SK-N-MC (cell line): ENCODE results near the gene AVP.
"Not testable (repeated sequence)": the region's sequence is repeated elsewhere in the genome, so short reads cannot be mapped to it uniquely, and the experiment has no call there.

Source experiments
- DNase-seq: peaks from one replicate; pipeline ENCODE4 v3.0.0-alpha.2; 2011; ENCODE audit warnings: low read depth, low spot score
- H3K27ac ChIP-seq: fragments of 200-600 bp; sonication (generic); 2 replicates; pipeline ENCODE4 v1.5.1; 2016; ENCODE audit warnings: mixed run types
- H3K36me3 ChIP-seq: fragments of 200-600 bp; sonication (generic); 2 replicates; pipeline ENCODE4 v1.6.1; 2017; ENCODE audit warnings: antibody characterized with exemption, low read length, mixed read lengths; ENCODE audit not compliant: insufficient read depth
- H3K4me3 ChIP-seq: fragments of 200-600 bp; sonication (generic); 2 replicates; pipeline ENCODE4 v1.5.1; 2016
- H3K9ac ChIP-seq: fragments of 200-600 bp; sonication (generic); 2 replicates; pipeline ENCODE4 v1.8.0; 2017; ENCODE audit warnings: mixed run types, mixed read lengths; ENCODE audit not compliant: insufficient read length
- H3K9me3 ChIP-seq: fragments of 200-600 bp; sonication (generic); 2 replicates; pipeline ENCODE4 v1.6.1; 2017; ENCODE audit warnings: low read depth, mild to moderate bottlenecking, antibody characterized with exemption, low read length, moderate library complexity, mixed read lengths
- EZH2 ChIP-seq: fragments of 200-600 bp; sonication (generic); IDR thresholded peaks from one replicate; pipeline ENCODE4 v1.6.1; 2017; ENCODE audit warnings: antibody characterized with exemption
- FOXP2 ChIP-seq: optimal IDR thresholded peaks from 2 replicates; pipeline ENCODE3; 2011; ENCODE audit warnings: mild to moderate bottlenecking, moderate library complexity; ENCODE audit not compliant: insufficient read depth; ENCODE audit errors: extremely low read length, control extremely low read depth
- POLR2AphosphoS5 ChIP-seq: IDR thresholded peaks from 2 replicates; pipeline ENCODE4 v1.6.1; 2012; ENCODE audit warnings: mild to moderate bottlenecking, low read depth, low read length, borderline replicate concordance

AVP gene

DNA sequence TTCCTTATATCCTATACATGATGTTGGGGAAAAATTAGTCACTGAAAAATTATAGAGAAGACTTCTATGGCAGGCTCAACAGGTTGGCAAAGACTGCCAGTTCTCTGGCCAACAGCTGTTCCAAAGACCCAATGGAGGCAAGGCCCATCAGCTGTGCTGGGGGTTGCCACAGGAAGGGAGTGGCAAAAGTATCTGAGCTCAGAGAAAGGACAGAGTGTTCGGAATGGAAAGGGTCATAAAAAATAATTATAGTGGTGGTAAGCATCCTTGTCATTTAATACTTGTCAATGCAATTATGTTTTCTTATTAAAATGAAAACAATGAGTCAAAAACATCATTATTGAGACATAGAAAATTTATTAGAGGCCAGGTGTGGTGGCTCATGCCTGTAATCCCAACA lies 39.0 kb upstream of the AVP start:
- Histone ChIP-seq H3K9ac (no peak overlapping the region), H3K36me3 (peaks cover 17% of the 10 kb centered on the region), H3K4me3 (no peak overlapping the region), H3K9me3 (no peaks in the 10 kb centered on the region), H3K27ac (0 out of 2 replicates have a peak overlapping the region, but pooled peaks have one; percentile 40)
- DNase-seq: no peak
- TF ChIP-seq POLR2AphosphoS5: no peak
- TF ChIP-seq FOXP2: no peak
- no peak for TF ChIP-seq EZH2

DNA sequence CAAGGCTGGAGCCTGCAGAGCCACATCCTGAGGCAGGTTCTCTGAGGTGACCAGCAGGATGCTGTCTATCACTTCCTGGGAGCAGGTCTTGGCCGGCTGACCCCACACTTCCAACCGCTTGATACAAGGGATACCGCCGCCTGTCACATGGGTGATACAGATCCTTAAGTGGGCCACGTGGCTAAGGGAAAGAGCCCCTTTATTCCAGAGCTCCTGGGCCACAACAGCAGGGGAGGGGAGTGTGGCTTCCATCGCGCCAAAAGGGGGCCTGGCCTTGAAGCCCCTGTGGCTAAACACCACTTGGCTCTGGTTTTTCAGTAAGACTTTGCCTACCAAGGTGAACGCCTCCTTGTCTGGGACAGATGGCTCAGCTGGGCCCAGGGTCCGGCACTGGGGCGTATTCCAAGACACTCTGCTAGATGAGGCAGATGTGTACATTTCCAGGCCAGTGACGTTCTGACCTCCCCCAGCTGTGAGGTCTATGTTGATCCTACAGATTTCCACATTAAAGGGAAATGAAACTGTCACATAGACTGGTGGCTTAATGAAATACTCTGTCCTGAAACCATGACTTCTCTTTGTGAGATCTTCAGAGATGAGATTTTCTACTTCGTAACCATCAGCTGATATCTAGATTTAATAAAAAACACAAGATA lies 37.6 kb upstream of the AVP start:
- H3K27ac ChIP-seq: no peak overlapping the region
- no peak overlapping the region for H3K4me3 ChIP-seq
- H3K9me3 ChIP-seq: no peaks in the 10 kb centered on the region
- H3K9ac ChIP-seq: no peak overlapping the region
- peaks cover 17% of the 10 kb centered on the region for H3K36me3 ChIP-seq
- no peak for DNase-seq
- TF ChIP-seq FOXP2 (no peak), EZH2 (no peak), POLR2AphosphoS5 (no peak)

DNA sequence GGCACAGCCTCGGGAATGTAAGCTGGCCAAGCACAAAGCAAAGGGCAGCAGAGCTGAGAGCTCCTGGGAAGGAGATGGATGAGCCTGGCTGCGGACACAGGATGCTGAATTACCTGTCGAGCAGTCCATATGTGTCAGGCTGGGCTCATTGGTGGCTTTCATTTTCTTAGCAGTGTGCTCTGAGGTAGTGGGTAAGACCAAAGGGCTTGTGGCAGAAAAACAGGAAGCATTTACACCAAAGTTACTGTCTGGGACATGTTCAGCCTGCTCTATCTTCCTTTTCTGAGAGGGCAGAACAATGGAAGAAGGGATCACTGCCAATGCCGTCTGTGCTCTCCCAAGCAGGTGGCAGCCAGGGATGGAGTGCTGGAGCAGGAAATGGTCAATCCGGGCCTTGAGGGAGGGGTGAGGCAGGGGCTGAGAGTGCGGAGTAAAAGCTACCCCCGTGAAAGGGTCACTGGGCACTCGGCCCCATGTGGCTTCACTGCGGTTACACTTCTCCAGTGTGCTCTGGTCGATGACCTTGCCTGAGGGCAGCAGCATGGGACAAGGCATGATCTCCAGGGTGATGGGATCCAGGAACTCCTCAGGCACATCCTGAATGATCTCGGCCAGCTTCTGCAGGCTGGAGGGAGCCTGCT lies 36.9 kb upstream of the AVP start:
- Histone ChIP-seq H3K36me3 (peaks cover 17% of the 10 kb centered on the region), H3K9me3 (no peaks in the 10 kb centered on the region), H3K27ac (no peak overlapping the region), H3K9ac (no peak overlapping the region), H3K4me3 (no peak overlapping the region)
- DNase-seq: no peak
- no peak for TF ChIP-seq EZH2

DNA sequence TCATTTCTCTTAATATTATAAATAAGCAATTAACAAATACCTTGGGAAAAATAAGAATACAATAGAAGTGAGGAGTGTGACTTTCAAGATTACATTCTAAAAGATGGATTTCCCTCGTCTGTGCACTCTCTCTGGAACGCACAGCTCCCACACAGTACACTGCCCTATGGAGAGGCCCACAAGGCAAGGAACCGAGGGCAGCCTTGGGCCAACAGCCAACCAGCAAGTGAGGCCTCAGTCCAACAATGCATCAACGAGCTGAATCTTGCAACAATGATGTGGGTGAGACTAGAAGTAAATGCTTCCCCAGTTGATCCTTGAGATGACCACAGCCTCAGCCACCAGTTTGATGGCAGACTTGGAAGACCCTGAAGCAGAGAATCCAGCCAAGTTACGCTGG lies 34.5 kb upstream of the AVP start:
- no peak for TF ChIP-seq EZH2
- no peak for TF ChIP-seq FOXP2
- no peak for TF ChIP-seq POLR2AphosphoS5

DNA sequence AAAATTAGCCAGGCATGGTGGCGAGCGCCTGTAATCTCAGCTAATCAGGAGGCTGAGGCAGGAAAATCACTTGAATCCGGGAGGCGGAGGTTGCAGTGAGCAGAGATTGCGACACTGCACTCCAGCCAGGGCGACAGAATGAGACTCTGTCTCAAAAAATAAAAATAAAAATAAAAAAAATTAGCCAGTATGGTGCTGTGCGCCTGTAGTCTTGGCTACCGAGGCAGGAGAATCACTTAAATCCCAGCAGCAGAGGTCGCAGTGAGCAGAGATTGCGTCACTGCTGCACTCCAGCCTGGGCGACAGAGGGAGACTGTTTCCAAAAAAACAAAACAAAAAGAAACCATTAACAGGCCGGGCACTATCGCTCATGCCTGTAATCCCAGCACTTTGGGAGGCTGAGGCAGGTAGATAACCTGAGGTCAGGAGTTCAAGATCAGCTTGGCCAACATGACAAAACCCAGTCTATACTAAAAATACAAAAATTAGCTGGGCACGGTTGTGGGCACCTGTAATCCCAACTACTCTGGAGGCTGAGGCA lies 33.4 kb upstream of the AVP start:
- H3K27ac ChIP-seq, DNase-seq, H3K9me3 ChIP-seq, H3K9ac ChIP-seq, H3K4me3 ChIP-seq: not testable (repeated sequence)
- peaks cover 17% of the 10 kb centered on the region for H3K36me3 ChIP-seq

More for the DNA sequence above, 34.5 kb upstream of the AVP start:
- H3K9ac ChIP-seq: no peak overlapping the region
- DNase-seq: no peak
- H3K36me3 ChIP-seq: peaks cover 17% of the 10 kb centered on the region
- no peak overlapping the region for H3K27ac ChIP-seq
- H3K4me3 ChIP-seq: no peak overlapping the region
- H3K9me3 ChIP-seq: no peaks in the 10 kb centered on the region

DNA sequence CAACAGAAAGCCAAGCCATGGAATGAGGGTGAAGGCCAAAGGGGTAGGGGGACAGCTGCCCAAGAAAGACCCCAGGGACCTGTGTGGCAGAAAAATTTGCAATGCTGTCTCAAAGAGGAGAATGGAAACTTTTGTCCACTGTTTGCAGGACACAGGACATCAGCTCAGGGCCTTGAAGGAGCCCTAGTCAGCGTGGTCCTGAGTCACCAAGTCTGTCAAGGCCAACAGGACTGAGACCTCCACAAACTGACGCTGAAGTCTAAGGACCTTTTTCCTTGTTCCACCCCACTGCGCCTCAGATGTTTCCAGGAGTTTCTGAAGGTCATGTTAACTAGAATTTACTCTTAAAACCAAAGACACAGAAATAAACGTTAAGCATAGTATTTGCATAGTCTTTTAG lies 31.8 kb upstream of the AVP start:
- Histone ChIP-seq H3K27ac (no peak overlapping the region), H3K9me3 (no peaks in the 10 kb centered on the region), H3K36me3 (peaks cover 3% of the 10 kb centered on the region; the same call in 1 of the 2 replicates), H3K4me3 (no peak overlapping the region), H3K9ac (no peak overlapping the region)
- TF ChIP-seq EZH2: no peak
- TF ChIP-seq FOXP2: no peak
- no peak for TF ChIP-seq POLR2AphosphoS5
- DNase-seq: no peak

DNA sequence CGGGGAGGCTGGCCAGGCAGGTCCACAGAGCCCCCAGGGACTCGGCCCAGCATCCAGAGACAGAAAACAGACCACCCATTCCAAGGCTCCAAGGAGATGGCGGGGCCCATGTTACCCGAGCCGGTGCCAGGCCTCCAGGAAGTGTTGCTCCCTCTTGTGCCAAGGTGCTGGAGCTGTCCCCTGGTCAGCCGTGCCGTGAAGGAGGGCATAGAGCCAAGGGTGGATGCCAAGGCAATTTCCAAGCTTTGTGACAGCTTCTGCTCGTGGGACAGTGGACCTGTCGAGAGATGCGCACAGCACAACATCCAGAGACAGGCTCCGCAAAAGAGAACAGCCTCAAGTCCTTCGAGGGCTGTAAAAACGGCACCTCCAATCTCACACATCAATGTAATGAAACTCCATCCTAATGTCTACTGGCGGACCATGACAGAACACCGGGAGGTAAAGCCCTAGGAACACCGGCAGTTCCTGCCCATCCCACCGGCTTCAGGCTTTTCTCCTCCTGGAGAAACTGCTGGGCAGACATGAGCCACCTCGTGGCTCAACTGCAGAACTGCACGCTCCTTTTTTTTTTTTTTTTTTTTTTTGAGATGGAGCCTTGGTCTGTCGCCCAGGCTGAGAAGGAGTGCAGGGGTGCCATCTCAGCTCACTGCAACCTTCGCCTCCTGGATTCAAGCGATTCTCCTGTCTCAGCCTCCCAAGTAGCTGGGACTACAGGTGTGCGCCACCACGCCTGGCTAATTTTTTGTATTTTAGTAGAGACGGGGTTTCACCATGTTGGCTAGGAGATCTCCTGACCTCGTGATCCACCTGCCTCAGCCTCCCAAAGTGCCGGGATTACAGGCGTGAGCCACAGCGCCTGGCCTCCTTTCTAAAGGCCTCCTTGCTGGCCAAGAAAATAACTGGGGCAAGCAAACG lies 30.9 kb upstream of the AVP start:
- no peak overlapping the region for H3K9ac ChIP-seq
- H3K4me3 ChIP-seq: no peak overlapping the region
- TF ChIP-seq FOXP2: no peak
- no peak for TF ChIP-seq EZH2
- TF ChIP-seq POLR2AphosphoS5: no peak
- no peak overlapping the region for H3K27ac ChIP-seq
- no peak for DNase-seq
- H3K36me3 ChIP-seq: no peaks in the 10 kb centered on the region
- no peaks in the 10 kb centered on the region for H3K9me3 ChIP-seq

DNA sequence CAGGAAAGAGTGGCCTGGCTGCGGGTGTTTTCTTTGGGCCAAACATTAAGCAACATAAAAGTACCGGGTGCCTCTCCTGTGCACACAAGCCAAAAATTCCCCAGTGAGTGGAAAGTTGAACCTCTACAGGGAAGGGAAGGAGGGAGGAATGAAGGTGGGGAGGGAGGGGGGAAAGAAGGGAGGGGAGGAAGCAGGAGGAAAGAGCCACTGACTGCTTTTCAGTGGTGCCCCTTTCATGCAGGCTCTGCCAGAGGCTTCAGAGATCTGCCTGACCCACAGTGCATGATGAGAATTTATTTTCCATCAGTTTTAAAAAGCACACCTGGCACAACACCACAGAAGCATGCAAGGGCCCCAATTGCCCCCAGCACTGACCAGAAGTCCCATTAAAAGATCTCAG lies 27.5 kb upstream of the AVP start:
- TF ChIP-seq EZH2 (no peak), FOXP2 (no peak), POLR2AphosphoS5 (no peak)
- H3K9ac ChIP-seq: no peak overlapping the region
- no peak overlapping the region for H3K4me3 ChIP-seq
- DNase-seq: no peak
- H3K27ac ChIP-seq: no peak overlapping the region
- no peaks in the 10 kb centered on the region for H3K9me3 ChIP-seq
- H3K36me3 ChIP-seq: no peaks in the 10 kb centered on the region

DNA sequence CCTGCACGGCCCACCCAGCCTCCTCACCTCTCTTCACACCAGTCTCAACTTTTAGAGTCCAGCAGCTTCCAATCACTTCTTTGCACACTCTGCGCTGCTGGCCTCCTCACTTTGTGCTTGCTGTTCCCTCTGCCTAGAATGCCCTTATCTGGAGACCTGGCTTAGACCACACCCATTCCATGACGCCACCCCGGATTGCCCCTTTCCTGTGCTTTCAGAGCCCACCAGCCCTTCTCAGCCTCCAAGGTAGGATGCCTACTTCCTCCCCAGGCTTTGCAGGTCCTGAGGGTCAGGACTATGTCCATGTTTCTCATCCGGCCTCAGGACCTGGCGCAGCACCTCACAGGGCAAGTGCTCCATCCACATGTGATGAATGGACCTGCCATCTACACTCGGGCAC lies 27.0 kb upstream of the AVP start:
- no peak overlapping the region for H3K27ac ChIP-seq
- no peaks in the 10 kb centered on the region for H3K9me3 ChIP-seq
- H3K4me3 ChIP-seq: no peak overlapping the region
- no peak for DNase-seq
- H3K36me3 ChIP-seq: no peaks in the 10 kb centered on the region
- H3K9ac ChIP-seq: no peak overlapping the region
- TF ChIP-seq FOXP2 (no peak), POLR2AphosphoS5 (no peak), EZH2 (no peak)
